Renal cortex interstitium (tissue), 11 donors: ENCODE data around the gene SLC6A11. TPM values are rescaled to one million over a fixed set of nuclear protein-coding genes. Genes with fewer than 3 reads are reported as not detected.

ENCODE experiments used
- DNase-seq, 11 donors: peaks; one replicate each; pipeline ENCODE4 v3.0.0-alpha.2; 2013; ENCODE audit warnings: low read depth in 9 of 11, low spot score in 4 of 11; ENCODE audit errors: extremely low read depth in 1 of 11
- polyA plus RNA-seq, 3 donors: library from polyadenylated mRNA; unstranded; fragments of 120-200 nt; gene quantifications; one replicate each; pipeline ENCODE4 v1.2.1, GENCODE V29; 2013; ENCODE audit not compliant: insufficient read length in 3 of 3

SLC6A11 gene
- polyA plus RNA-seq, 3 donors = 0.11 to 0.24 (median 0.12) TPM

DNA sequence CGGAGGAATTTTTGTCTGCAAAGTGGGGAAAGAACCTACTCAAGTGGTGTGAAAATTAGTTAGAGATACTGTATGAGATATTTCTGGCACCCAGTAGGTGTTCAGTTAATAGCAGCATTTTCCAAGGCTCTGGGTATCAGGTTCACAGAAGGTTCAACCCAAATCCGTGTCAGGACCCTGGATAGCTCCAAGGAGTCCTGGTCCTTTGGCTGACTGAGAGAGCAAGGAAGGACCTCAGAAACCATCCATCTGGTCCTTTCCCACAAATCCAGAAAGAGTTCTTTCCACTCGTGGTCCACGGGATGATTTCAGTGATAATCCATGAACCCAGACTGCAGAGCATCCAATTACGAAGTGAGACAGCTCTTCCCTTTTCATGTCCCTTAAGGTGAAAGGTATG lies 51.4 kb downstream of the SLC6A11 start:
- DNase-seq = peak; percentile 6 to 38 (median 25)

DNA sequence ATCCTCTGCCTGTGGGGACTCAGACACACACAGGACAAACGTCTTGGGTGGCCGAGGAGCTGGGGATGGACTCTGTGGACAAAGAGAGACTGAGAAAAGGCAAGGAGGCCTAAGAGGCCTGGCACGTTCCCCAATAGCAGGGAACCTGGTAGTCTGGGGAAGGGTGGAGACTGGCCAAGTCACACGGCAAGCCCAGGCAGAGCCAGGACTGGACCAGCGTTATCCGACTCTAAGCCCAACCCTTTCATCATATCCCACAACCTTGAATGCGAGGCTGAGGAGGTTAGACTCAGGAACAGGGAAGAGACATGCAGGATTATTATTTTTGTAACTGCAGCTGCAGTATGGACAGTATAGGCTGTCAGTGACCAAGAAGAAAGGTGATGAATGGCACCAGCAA lies 53.4 kb downstream of the SLC6A11 start:
- no peak for DNase-seq

DNA sequence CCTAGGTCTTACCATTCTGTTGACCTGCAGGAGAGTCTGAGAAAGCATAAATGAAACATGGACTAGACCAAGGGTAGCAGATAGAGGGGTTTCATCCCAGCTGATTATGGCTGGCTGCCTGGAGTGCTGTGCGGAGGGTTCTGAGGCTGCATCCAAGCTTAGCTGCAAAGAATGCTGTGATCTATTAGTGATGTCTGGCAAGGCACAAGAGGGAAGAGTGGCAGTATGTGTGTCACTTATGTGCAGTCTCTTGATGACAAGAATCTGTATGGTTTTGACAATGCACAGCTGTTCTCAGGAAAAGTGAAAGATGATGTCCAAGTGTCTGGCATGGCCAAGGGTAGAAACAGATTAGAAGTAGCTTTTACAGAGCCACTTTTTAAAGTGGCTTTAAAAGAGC lies 54.3 kb downstream of the SLC6A11 start:
- DNase-seq = no peak

DNA sequence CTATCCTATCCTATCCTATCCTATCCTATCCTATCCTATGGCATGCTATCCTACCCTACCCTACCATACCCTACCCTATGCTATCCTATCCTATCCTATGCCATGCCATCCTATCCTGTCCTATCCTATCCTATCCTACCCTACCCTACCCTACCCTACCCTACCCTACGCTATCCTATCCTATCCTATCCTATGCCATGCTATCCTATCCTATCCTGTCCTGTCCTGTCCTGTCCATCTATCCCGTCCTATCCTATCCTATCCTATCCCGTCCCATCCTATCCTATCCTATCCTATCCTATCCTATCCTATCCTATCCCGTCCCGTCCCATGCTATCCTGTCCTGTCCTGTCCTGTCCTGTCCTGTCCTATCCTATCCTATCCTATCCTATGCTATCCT lies 57.4 kb downstream of the SLC6A11 start:
- no peak for DNase-seq

DNA sequence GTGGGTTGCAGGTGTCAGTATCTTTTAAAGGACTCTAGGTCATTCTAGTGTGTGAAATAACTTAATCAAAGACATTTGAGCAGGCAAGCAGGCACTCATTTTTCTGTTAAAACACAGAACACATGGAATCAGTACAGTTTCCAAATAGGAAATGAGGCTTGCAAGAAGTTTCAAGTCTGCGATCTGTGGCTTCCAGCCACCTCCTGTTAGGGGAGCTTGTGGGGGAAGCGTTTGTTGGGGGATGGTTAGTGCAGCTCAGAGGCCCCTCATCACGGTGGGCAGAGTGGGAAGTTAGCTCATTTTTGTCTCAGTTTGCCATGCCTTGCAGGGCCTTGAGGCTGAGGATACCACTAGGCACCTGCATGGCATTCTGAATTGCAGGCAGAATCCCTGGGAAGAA lies 59.9 kb downstream of the SLC6A11 start:
- DNase-seq = no peak

DNA sequence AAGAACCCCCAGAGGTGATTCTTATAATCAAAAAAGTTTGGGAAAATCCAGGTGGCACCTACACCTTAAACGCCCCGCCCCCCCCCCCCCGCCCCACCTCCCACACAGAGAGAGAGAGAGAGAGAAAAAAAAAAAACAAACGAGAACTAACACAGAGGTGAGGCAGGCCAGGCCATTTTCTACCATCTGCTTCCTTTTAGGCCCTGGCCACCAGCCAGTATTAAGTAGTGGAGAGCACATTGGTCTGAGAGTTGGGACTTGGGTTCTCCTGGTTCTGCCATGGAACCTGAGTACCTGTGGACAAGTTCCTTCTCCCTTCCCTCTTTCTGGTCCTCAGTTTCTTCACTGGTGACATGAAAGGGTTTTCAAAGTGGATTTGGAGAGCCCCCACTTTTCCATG lies 60.6 kb downstream of the SLC6A11 start:
- DNase-seq = no peak

DNA sequence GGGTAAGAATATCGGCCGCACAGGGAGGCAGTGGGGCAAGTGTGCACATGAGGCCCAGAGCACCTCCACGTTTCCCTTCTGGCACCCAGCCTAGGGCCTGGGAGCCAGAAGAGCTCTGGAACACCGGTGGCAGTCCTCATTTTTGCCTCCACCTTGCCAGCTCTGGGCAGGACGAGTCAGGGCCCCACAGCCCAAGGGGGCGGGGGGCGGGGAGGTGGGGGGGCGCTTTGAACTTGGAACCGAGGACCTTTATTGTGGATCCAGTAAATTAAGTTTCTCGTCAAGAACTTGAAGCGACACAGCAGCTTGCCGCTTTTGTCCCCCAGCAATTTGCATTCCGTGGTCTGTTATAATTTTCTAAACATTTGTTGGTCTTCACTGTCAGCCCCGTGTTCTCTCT lies 66.8 kb downstream of the SLC6A11 start:
- no peak for DNase-seq

DNA sequence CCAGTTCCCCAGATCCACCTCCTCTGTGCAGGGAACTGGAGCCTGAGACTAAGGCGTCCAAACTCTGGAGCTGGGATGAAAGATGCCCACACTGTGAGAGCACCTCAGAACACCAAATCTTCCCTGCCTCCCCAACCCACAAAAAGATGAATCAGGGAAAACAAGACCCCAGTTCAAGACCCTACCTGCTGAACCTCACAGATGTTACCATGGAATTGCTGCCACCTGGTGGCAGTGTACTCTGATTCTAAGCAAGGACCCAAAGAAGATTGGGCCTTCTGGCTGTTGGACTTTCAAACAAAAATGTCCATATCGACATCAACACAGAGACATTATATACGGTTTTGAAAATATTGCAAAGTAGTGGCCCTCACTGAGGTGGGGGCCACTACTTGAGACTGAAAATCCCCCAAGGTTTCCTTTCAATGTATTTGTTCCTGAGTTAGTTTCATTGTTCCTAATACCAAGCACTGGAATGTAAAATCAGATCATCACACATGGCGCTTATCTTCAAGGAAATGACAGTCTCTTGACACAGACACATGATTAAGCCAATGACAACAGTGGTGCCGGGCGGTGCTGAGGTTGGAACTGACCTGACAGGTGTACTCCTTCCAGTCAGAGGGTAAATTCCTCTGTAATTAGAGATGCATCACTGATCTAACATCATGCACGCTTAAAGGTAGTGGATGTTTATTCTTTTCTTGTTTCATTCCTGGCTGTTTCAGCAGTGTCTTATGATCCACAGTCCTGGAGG lies 67.6 kb downstream of the SLC6A11 start:
- DNase-seq = no peak

DNA sequence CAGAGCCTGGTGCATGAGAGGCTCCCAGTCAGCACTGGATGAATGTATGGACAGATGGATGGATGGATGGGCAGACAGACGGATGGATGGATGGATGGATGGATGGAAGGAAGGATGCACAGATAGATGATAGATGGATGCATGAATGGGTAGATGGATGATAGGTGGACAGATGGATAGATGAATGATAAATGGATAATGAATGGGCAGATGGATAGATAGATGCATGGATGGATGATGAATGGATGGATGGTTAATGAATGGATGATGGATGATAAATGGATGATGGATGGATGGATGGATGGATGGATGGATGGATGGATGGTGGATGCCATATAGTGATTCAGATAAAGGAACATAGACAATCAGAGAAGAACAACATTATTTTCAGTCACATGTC lies 71.0 kb downstream of the SLC6A11 start:
- DNase-seq = no peak

DNA sequence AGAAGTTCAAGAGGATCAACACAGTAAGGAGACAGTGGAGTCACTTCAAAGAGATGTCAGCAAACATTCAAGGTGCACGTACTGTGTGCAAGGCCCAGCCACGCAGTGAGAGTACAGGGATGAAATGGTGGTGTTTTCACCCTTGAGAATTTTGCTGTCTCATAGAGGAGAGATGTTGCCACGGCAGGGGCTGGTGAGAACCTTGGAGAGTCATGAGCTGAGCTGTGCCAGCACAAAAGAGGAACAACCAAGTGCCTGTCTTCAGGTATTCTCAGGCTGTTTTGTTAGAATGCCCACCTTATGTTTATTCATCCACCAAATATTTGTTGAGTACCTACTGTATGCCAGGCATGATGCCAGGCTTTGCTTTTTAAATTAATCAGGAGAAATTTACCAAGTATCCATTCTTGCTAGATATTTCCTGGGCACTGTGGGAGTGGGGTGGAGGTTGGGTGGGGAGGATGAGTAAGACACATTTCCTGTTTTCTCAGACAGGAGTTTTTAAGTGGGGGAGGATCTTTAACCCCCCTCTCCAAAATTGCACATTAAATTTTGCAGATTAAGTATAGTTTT lies 72.6 kb downstream of the SLC6A11 start:
- DNase-seq = no peak

DNA sequence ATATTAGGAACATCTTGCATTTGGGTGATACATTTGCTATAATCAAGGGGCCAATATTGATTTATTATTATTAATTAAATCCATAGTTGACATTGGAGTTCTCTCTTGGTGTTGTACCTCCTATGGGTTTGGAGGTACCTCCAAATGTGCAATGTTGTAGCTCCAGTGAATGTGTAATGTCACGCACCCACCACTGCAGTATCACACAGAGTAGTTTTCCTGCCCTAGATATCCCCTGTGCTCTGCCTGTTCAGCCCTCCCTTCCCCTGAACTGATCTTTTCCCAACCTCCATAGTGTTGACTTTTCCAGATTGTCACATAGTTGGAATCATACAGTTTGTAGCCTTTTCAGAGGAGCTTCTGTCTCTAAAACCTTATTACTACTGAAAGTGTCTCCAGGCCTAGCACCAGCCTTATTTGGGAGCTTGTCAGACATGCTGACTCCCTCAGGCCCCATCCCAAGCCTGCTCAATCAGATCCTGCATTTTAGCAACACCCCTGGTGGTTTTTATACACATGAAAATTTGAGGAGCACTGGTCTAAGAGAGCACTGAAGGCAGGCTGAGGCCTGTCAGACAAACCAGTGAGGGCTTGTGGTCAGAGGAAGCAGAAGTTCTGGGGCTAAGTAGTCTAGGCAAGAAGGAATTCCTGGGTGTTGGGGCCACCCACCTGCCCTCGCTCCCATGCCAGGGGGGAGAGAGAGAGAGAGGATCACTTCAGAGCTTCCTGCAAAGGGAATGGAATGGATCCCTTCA lies 73.4 kb downstream of the SLC6A11 start:
- no peak for DNase-seq

DNA sequence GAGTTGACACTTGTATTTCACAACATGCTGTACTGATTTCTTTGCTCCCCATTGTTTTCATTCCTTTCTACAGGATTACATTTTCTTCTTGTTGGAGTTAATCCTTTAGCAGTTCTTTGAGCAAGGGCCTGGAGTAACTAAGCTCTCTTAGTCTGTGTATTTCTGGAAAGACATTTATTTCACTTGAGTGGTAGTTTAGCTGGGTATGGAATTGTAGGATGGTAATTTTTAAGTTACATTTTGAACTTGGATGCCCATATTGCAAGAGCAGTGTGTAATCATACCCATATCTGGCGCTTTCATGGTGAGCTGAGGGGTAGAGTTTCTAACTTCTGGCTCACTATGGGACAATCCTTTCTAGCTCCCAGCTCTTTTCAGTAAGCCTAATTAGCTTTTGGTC lies 74.6 kb downstream of the SLC6A11 start:
- no peak for DNase-seq

DNA sequence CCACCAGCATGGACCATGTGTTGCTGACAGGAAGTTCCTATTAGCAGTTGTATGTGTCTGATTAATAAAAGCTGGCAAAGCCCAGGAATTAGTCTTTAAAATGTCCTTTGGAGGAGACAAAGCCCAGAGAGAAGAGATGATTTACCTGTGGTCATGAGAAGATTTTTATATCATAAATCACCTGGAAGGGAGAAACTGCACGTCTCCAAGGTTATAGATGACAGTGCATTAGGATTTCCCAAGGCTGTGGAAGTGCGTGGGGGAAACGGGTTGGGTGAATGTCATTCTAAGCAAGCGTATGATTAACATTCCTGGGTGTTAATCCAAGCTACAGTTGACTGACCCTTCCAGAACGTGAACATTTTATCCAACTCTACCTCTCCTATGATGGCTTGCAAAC lies 76.6 kb downstream of the SLC6A11 start:
- DNase-seq = no peak

DNA sequence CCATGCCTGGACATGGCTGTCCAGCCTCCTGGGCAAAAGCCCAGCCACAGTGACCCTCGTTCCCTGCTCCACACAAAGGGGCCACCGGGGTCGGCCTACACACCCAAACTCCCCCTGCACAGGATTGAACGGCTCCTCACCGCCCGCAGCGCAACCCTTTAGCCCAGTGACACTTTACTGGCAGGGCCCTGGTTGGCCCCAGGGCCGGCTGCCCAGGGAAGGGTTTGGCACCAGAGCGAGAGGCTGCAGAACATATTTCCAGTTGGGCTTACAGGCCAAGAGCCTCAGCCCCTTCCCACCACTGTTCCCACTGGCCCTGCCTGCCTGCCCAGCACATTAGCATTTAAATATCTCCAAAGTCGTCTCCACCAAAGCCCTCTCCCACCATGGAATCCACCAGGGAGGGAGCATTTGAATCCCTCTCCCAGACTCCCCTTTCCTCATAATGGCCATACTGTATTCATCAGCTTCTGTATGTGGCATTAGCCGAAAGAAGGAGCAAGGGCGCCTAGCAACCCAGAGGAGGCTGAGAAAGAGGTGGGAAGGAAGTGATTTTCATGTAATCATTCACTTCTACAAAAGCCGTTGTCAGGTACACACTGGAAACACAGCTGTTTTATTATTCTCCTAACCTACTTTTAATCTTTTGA lies 85.4 kb downstream of the SLC6A11 start:
- DNase-seq = no peak

DNA sequence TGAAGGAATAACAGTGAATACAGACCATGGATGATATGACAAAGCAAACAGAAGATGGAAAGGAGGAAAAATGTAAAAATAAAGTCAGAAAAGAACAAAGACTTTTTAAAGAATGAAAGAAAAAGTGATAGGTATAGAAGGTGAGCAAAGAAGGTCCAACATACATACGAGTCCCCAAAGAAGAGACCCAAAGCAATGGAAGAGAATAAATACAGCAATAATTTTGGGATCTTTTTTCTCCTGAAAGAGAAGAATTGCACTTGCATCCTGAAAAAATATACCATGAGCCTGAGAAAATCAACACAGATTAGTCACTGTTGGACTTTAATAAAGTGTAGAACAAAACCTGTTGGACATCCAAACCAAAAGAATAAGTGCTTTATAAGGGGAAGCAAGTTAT lies 91.2 kb downstream of the SLC6A11 start:
- DNase-seq = no peak

DNA sequence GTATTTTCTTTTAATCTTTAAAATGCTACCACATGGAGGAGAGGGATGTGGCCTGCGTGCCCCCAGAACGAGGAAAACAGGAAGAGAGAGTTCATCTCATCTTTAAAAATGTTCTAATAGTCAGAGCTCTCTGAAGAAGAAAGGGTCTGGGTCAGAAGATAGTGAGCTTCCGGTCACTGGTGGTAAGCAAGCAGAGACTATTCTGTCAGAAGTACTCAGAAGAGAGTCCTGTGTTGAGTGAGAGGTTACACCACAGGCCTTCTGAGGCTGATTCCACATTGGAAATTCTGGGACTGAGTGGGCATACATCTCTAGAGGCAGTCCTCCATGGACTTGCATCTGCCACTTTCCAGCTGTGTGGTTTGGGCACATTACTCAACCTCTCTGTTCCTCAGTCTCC lies 94.3 kb downstream of the SLC6A11 start:
- no peak for DNase-seq

DNA sequence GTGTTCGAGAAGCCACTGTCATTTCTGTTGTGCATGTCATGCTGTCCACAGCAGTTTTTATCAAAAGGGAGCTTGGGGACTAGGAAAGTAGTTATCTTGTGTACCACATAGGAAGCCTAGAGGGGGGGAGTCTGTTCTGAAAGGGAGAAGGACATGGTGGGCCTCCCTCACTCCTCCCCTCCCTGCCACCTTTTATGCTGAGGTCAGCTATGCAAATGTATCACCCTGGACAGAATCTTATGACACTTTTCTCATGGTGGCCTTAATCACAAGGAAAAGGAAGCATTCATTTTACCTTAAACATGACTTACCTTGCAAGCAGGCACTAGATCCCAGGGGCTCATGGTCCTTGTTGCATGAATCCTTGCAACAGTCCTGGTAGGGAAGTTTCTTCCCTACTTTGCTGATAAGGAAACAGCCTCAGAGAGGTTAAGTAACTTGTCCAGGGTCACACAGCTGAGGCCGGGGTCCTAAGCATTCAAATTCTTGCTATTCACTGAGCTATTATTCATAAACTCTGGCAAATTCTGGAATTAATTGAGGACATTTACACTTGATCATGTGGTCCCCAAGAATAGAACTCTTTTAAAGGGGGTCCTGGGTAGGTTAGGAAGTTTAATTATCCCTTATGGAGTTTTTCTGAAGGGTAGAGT lies 95.4 kb downstream of the SLC6A11 start:
- DNase-seq = no peak

DNA sequence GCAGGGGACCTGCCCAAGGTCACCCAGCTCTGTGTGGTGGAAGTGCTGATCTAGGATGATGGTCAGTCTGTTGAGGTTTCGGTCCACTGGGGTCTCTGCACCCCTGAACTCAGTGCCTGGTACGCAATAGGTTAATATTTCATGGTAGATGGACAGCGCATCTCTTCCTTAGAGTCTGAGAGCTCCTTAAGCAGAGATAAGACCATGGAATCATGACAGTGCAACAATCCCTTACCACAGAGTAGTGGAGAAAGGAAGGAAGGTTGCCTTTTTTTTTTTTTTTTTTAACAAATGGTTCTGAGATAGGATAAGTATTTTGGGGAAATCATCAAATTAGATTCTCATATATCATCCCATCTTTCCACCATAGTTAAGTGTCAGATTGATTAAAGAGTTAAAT lies 96.8 kb downstream of the SLC6A11 start:
- no peak for DNase-seq

DNA sequence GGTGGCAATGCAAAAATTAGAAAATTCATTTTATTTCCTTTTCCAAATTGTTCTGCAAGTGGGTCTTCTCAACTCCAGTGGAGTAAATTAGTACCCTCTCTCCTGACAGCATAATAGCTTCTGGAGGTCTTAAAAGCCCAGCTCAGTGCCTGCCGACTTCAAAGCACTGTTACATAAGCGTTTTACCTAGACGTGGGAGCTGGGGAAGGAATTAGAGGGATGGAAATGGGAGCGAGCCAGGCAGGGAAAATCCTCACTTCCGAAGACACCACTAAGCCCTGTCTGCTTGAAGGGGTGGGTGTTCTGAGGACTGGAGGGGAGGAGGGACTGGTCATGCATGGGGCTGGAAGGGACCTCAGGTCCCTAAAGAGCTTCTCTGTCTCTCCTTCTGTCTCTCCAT lies 99.3 kb downstream of the SLC6A11 start:
- DNase-seq = no peak

DNA sequence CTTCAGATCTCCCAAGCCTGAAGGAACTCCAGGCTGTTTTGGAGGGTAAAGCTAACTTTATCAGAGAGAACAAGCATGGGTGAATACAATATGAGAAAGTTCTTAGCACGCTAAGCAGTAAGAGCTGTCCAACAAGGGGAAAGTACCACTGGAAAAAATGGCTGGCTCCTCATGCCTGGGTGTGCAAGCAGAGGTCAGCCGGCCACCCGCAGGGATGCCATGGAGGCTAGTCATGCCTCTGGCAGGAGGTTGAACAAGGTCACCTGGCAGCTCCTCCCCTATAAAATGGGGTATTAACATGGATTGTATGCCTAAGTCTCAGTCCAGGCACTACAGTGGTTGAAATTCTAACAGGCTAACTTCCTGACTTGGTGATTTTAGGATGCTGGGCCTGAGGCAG lies 101.1 kb downstream of the SLC6A11 start:
- DNase-seq = no peak
